ENCODE data around the gene PFDN5.

DNA sequence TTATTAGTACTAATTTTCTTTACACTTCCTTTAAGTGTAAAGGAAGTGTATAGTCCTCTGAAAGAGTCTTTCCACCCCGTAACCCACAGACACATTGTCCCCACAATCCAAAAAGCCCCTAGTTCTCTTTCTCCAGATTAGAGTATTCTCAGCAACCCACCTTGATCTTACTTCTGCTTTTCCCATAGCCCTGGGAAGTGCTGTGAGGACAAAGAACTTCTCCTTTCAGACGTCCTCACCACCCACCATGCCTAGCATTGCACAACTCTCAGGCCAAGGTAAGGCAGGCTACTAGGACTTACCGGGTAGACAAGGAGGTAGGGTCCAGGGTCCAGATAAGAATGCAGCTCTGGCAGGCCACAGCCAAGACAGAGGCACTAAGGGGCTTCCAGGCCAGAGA is 18.7 kb downstream of the PFDN5 start:
- TF ChIP-seq, protein P1, sequence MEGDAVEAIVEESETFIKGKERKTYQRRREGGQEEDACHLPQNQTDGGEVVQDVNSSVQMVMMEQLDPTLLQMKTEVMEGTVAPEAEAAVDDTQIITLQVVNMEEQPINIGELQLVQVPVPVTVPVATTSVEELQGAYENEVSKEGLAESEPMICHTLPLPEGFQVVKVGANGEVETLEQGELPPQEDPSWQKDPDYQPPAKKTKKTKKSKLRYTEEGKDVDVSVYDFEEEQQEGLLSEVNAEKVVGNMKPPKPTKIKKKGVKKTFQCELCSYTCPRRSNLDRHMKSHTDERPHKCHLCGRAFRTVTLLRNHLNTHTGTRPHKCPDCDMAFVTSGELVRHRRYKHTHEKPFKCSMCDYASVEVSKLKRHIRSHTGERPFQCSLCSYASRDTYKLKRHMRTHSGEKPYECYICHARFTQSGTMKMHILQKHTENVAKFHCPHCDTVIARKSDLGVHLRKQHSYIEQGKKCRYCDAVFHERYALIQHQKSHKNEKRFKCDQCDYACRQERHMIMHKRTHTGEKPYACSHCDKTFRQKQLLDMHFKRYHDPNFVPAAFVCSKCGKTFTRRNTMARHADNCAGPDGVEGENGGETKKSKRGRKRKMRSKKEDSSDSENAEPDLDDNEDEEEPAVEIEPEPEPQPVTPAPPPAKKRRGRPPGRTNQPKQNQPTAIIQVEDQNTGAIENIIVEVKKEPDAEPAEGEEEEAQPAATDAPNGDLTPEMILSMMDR (IDR thresholded peaks at IDR 0.05): no peak
- TF ChIP-seq POLR2A (IDR thresholded peaks at IDR 0.05) (no peak), EP300 (IDR thresholded peaks at IDR 0.05) (no peak)

All from tibial nerve (tissue), 4 donors.